Aorta (tissue), 5 donors: ENCODE measurements around the gene IGFBPL1. TPM values are rescaled to one million over a fixed set of nuclear protein-coding genes. Genes with fewer than 3 reads are reported as not detected.
"Not testable (repeated sequence)": the region's sequence is repeated elsewhere in the genome, so short reads cannot be mapped to it uniquely, and the experiment has no call there.

Experiments used
- ATAC-seq: fragments of 200-7000 bp; cut with Tn5 transposase; one replicate; pipeline ENCODE4 v1.9.1; 2022; ENCODE audit warnings: moderate library complexity; ENCODE audit not compliant: low FRiP score
- DNase-seq, 2 donors: peaks; one replicate each; pipeline ENCODE4 v3.0.0-alpha.2; 2020
- H3K27ac ChIP-seq, 2 donors: one replicate each; pipeline ENCODE4 v1.5.1; 2013; ENCODE audit warnings: low read length in 2 of 2, mild to moderate bottlenecking in 2 of 2, moderate library complexity in 2 of 2, control low read depth in 1 of 2, inconsistent platforms in 1 of 2, low read depth in 1 of 2
- H3K27me3 ChIP-seq, 2 donors: one replicate each; pipeline ENCODE4 v1.6.1; 2013; ENCODE audit warnings: control low read depth in 1 of 2, low read length in 1 of 2, mild to moderate bottlenecking in 1 of 2, moderate library complexity in 1 of 2; ENCODE audit not compliant: insufficient read depth in 2 of 2, control insufficient read depth in 1 of 2
- H3K36me3 ChIP-seq, 2 donors: one replicate each; pipeline ENCODE4 v1.6.1; 2013; ENCODE audit warnings: control low read depth in 1 of 2, low read length in 1 of 2, mild to moderate bottlenecking in 1 of 2; ENCODE audit not compliant: insufficient read depth in 2 of 2, control insufficient read depth in 1 of 2
- H3K4me1 ChIP-seq, 2 donors: one replicate each; pipeline ENCODE4 v1.6.1; 2013; ENCODE audit warnings: low read length in 2 of 2, control low read depth in 1 of 2, mild to moderate bottlenecking in 1 of 2, moderate library complexity in 1 of 2; ENCODE audit not compliant: insufficient read depth in 2 of 2, control insufficient read depth in 1 of 2
- H3K4me3 ChIP-seq, 2 donors: one replicate each; pipeline ENCODE4 v1.5.1; 2013; ENCODE audit warnings: low read length in 2 of 2, control low read depth in 1 of 2, mild to moderate bottlenecking in 1 of 2
- H3K9me3 ChIP-seq: one replicate; pipeline ENCODE4 v1.6.1; 2013; ENCODE audit warnings: mild to moderate bottlenecking, low read length; ENCODE audit not compliant: control insufficient read depth
- WGBS, 2 donors: extraction: QIAGEN DNeasy Blood & Tissue Kit; methylation state at CpG; one replicate each; pipeline ENCODE4 v1.1.7; 2013; 5-methylcytosine and 5-hydroxymethylcytosine counted together
- intact Hi-C, 2 donors: fragments of 100-400 bp; cut with DNase I; formaldehyde crosslinking; loops; one replicate each; pipeline versions ENCODE4 v1.14.2 to v1.15.0; 2022
- long read RNA-seq, 2 donors: library from polyadenylated mRNA; unstranded; transcript quantifications; one replicate each; pipeline ENCODE4 v2.0.0, GENCODE V29; 2020 to 2021
- polyA plus RNA-seq, 2 donors: library from polyadenylated mRNA; stranded (reverse); fragments of 200-250 nt; gene quantifications; one replicate each; pipeline ENCODE4 v1.2.3, GENCODE V29; 2013
- total RNA-seq, 2 donors: library from RNA; stranded (reverse); fragmentation: NEBNext Ultra II Directional; extraction: Animal tissue kit (Norgen Biotek cat#: 25700); gene quantifications; one replicate each; pipeline ENCODE4 v1.2.1, GENCODE V29; 2021
- donor health status: healthy with polysubstance abuse.
- donor health status: Bipolar disorder and iron deficiency.
- donor health status: DM: no; HTN: no; CAD: no.
- donor health status: DM: no; HTN: no; CAD: no.
- donor health status: DM: yes; HTN: yes; CAD: no.

IGFBPL1 gene
- total RNA-seq (10 to 100 TPM in 1 of 2 donors, 1 to 10 TPM in 1; 5.9 to 27.8 TPM), polyA plus RNA-seq (1 to 10 TPM in 1 of 2 donors, under 1 TPM in 1; 0.72 to 2.0 TPM)
- long read RNA-seq, donor 1, partial matches to known transcripts: 0 of 6 reads
- long read RNA-seq, donor 1, other reads (novel, unspliced or antisense): 3 of 6 reads
- long read RNA-seq, donor 2, partial matches to known transcripts: 1 of 1 reads
- long read RNA-seq, donor 2, other reads (novel, unspliced or antisense): 0 of 1 reads

GRCh38 chr9:38423973-38424843 lies at the start of gene IGFBPL1:
Gene IGFBPL1 (minus strand): TSS chr9:38424454. CDS start chr9:38424424, 30 bp downstream.
- DNase-seq (no peak), ATAC-seq (peak; percentile 60)
- H3K27me3 ChIP-seq: no peaks in the 10 kb centered on the region
- intact Hi-C loops: loop anchor here (5.0 to 10.0 kb wide), 3 partner anchors 57 to 519 kb away; partner anchors contain the start of gene SLC25A51 (in 1 of the 2)
- H3K4me1 ChIP-seq: peaks cover 0 to 4% of the 10 kb centered on the region in 2 donors
- no peaks in the 10 kb centered on the region for H3K9me3 ChIP-seq
- H3K4me3 ChIP-seq: peak within 1 kb of the TSS; percentile 72 to 75
- H3K27ac ChIP-seq: peak within 1 kb of the TSS in 1 of 2 donors; percentile 52
- 1% methylated on average over 88 to 115 of the region's 115 CpGs for WGBS, 2 donors
- H3K36me3 ChIP-seq: no peaks in the 10 kb centered on the region

- H3K9me3 ChIP-seq, H3K27ac ChIP-seq, H3K36me3 ChIP-seq, H3K4me1 ChIP-seq, DNase-seq, ATAC-seq, H3K4me3 ChIP-seq, intact Hi-C loops, H3K27me3 ChIP-seq: not testable (repeated sequence)
- WGBS, 2 donors: 52 to 55% methylated on average over 2 of the region's 2 CpGs
Observed at GRCh38 chr9:38472583-38473249, 48.5 kb upstream of the IGFBPL1 start.

GRCh38 chr9:38467404-38467803 lies 43.1 kb upstream of the IGFBPL1 start:
- H3K4me3 ChIP-seq: no peak overlapping the region
- no peaks in the 10 kb centered on the region for H3K9me3 ChIP-seq
- no peak overlapping the region for H3K27ac ChIP-seq
- no peaks in the 10 kb centered on the region for H3K4me1 ChIP-seq
- intact Hi-C loops: no loop called here
- DNase-seq: no peak
- no peak for ATAC-seq
- no peaks in the 10 kb centered on the region for H3K27me3 ChIP-seq
- peaks cover 0 to 2% of the 10 kb centered on the region in 2 donors for H3K36me3 ChIP-seq
- WGBS, 2 donors: 34 to 38% methylated on average over 3 of the region's 3 CpGs

GRCh38 chr9:38453835-38454234 lies 29.6 kb upstream of the IGFBPL1 start:
- no peaks in the 10 kb centered on the region for H3K27me3 ChIP-seq
- ATAC-seq (no peak), DNase-seq (no peak)
- peaks cover 4% of the 10 kb centered on the region for H3K9me3 ChIP-seq
- H3K36me3 ChIP-seq: no peaks in the 10 kb centered on the region
- no peak overlapping the region for H3K27ac ChIP-seq
- WGBS, 2 donors: 83 to 87% methylated on average over 3 of the region's 3 CpGs
- intact Hi-C loops: no loop called here
- H3K4me3 ChIP-seq: no peak overlapping the region
- H3K4me1 ChIP-seq: no peaks in the 10 kb centered on the region

GRCh38 chr9:38451162-38451561 lies 26.9 kb upstream of the IGFBPL1 start:
- H3K27me3 ChIP-seq: no peaks in the 10 kb centered on the region
- no peak for ATAC-seq
- intact Hi-C loops: no loop called here
- no peaks in the 10 kb centered on the region for H3K4me1 ChIP-seq
- H3K4me3 ChIP-seq: no peak overlapping the region
- DNase-seq: no peak
- H3K27ac ChIP-seq: no peak overlapping the region
- no peaks in the 10 kb centered on the region for H3K36me3 ChIP-seq
- peaks cover 4% of the 10 kb centered on the region for H3K9me3 ChIP-seq

- DNase-seq (no peak), ATAC-seq (no peak)
- H3K9me3 ChIP-seq: peaks cover 3% of the 10 kb centered on the region
- H3K36me3 ChIP-seq: no peaks in the 10 kb centered on the region
- H3K27me3 ChIP-seq: no peaks in the 10 kb centered on the region
- 8 to 36% methylated on average over 1 of the region's 1 CpG for WGBS, 2 donors
- no peak overlapping the region for H3K27ac ChIP-seq
- H3K4me3 ChIP-seq: no peak overlapping the region
- no peaks in the 10 kb centered on the region for H3K4me1 ChIP-seq
- intact Hi-C loops: no loop called here
Observed at GRCh38 chr9:38447703-38448102, 23.4 kb upstream of the IGFBPL1 start.

GRCh38 chr9:38445154-38446043 lies 21.1 kb upstream of the IGFBPL1 start:
- WGBS, 2 donors: 70 to 82% methylated on average over 11 of the region's 11 CpGs
- Histone ChIP-seq H3K4me3 (no peak overlapping the region), H3K36me3 (no peaks in the 10 kb centered on the region), H3K4me1 (no peaks in the 10 kb centered on the region), H3K9me3 (no peaks in the 10 kb centered on the region), H3K27ac (no peak overlapping the region), H3K27me3 (no peaks in the 10 kb centered on the region)
- DNase-seq: no peak
- peak; percentile 22 for ATAC-seq
- intact Hi-C loops: no loop called here

- Histone ChIP-seq H3K27ac (no peak overlapping the region), H3K9me3 (no peaks in the 10 kb centered on the region), H3K36me3 (no peaks in the 10 kb centered on the region), H3K4me3 (no peak overlapping the region), H3K4me1 (no peaks in the 10 kb centered on the region), H3K27me3 (no peaks in the 10 kb centered on the region)
- ATAC-seq: no peak
- WGBS, 2 donors: 32 to 70% methylated on average over 2 of the region's 2 CpGs
- no peak for DNase-seq
- intact Hi-C loops: no loop called here
Observed at GRCh38 chr9:38443597-38443996, 19.3 kb upstream of the IGFBPL1 start.
